HL-60 (cell line): ENCODE data around the gene OS9.

Experiments
- DNase-seq, 2 experiments: peaks; one replicate each; pipeline ENCODE4 v3.0.0-alpha.2; 2010 to 2020; ENCODE audit warnings: low read depth in 1 of 2, low spot score in 1 of 2
- H3K27ac ChIP-seq: fragments of 250-450 bp; sonication (Bioruptor Pico); replicated peaks from 2 replicates; pipeline ENCODE4 v1.5.1; 2020; ENCODE audit warnings: mild to moderate bottlenecking, moderate library complexity
- H3K27me3 ChIP-seq: fragments of 250-450 bp; sonication (Bioruptor Pico); 2 replicates; pipeline ENCODE4 v1.5.1; 2021; ENCODE audit warnings: mild to moderate bottlenecking, moderate library complexity; ENCODE audit not compliant: insufficient read depth, poor library complexity, severe bottlenecking
- H3K4me3 ChIP-seq: replicated peaks from 2 replicates; pipeline ENCODE4 v1.5.1; 2011; ENCODE audit warnings: mild to moderate bottlenecking, control low read depth, low read length; ENCODE audit not compliant: insufficient read depth
- CTCF ChIP-seq: IDR thresholded peaks from one replicate; pipeline ENCODE4 v1.5.1; 2011; ENCODE audit warnings: low read length, control low read depth, inconsistent platforms; ENCODE audit not compliant: insufficient read depth
- GABPA ChIP-seq: IDR thresholded peaks from 2 replicates; pipeline ENCODE4 v1.6.1; 2012; ENCODE audit warnings: low read depth
- POLR2AphosphoS5 ChIP-seq: IDR thresholded peaks from 2 replicates; pipeline ENCODE4 v1.6.1; 2012; ENCODE audit warnings: low read depth
- SPI1 ChIP-seq: IDR thresholded peaks from 2 replicates; pipeline ENCODE4 v1.6.1; 2012; ENCODE audit warnings: low read depth, mild to moderate bottlenecking, borderline replicate concordance
- TF ChIP-seq, protein P1 (sequence below): IDR thresholded peaks from 2 replicates; pipeline ENCODE4 v1.6.1; 2012; ENCODE audit warnings: low read depth; ENCODE audit not compliant: insufficient replicate concordance

The OS9 gene

DNA sequence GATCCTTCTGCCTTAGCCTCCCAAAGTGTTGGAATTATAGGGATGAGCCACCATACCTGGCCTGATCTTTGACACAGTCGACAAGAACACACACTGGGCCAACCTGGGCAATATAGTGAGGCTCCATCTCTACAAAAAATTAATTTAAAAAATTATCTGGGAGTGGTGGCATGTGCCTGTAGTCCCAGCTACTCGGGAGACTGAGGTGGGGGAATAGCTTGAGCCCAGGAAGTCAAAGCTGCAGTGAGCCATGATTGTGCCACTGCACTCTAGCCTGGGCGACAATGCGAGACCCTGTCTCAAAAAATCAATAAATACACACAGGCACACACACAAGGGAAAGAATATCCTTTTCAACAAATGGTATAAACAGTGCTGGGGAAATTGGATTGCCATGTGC, 6.1 kb upstream of the OS9 start:
- DNase-seq = no peak
- Histone ChIP-seq H3K27me3 (peaks cover 5% of the 10 kb centered on the region), H3K27ac (no peak overlapping the region), H3K4me3 (no peak overlapping the region)
- TF ChIP-seq CTCF = no peak
- TF ChIP-seq SPI1 = no peak
- no peak for TF ChIP-seq GABPA
- TF ChIP-seq, protein P1, sequence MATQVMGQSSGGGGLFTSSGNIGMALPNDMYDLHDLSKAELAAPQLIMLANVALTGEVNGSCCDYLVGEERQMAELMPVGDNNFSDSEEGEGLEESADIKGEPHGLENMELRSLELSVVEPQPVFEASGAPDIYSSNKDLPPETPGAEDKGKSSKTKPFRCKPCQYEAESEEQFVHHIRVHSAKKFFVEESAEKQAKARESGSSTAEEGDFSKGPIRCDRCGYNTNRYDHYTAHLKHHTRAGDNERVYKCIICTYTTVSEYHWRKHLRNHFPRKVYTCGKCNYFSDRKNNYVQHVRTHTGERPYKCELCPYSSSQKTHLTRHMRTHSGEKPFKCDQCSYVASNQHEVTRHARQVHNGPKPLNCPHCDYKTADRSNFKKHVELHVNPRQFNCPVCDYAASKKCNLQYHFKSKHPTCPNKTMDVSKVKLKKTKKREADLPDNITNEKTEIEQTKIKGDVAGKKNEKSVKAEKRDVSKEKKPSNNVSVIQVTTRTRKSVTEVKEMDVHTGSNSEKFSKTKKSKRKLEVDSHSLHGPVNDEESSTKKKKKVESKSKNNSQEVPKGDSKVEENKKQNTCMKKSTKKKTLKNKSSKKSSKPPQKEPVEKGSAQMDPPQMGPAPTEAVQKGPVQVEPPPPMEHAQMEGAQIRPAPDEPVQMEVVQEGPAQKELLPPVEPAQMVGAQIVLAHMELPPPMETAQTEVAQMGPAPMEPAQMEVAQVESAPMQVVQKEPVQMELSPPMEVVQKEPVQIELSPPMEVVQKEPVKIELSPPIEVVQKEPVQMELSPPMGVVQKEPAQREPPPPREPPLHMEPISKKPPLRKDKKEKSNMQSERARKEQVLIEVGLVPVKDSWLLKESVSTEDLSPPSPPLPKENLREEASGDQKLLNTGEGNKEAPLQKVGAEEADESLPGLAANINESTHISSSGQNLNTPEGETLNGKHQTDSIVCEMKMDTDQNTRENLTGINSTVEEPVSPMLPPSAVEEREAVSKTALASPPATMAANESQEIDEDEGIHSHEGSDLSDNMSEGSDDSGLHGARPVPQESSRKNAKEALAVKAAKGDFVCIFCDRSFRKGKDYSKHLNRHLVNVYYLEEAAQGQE = no peak
- TF ChIP-seq POLR2AphosphoS5 = no peak

DNA sequence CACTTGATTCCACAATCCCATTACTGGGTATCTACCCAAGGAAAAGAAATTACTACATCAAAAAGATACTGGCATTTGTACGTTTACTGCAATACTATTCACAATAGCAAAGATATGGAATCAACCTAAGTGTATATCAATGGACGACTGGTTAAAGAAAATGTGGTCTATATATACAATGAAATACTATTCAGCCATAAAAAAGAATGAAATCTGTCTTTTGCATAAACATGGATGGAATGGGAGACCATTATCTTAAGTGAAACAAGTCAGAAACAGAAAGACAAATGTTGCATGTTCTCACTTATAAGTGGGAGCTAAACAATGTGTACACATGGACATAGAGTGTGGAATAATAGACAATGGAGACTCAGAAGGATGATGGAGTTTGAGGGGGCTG, 5.0 kb upstream of the OS9 start:
- H3K27ac ChIP-seq = no peak overlapping the region
- DNase-seq = no peak
- H3K4me3 ChIP-seq = no peak overlapping the region
- peaks cover 5% of the 10 kb centered on the region for H3K27me3 ChIP-seq
- TF ChIP-seq POLR2AphosphoS5 (no peak), GABPA (no peak), CTCF (no peak), SPI1 (no peak)
- TF ChIP-seq, protein P1 = no peak

GRCh38 chr12:57692500-57692899, 1.4 kb upstream of the OS9 start:
- Histone ChIP-seq H3K27ac (no peak overlapping the region), H3K27me3 (peaks cover 5% of the 10 kb centered on the region), H3K4me3 (no peak overlapping the region)
- TF ChIP-seq CTCF = no peak
- TF ChIP-seq SPI1 = no peak
- TF ChIP-seq, protein P1 = no peak
- TF ChIP-seq GABPA = no peak
- no peak for TF ChIP-seq POLR2AphosphoS5
- DNase-seq = no peak
